GM19452 (cell line): ENCODE measurements around the gene CDC42BPA.
"Not testable (repeated sequence)": the region's sequence is repeated elsewhere in the genome, so short reads cannot be mapped to it uniquely, and the experiment has no call there.

ENCODE experiments used
- ATAC-seq: cut with Tn5 transposase; IDR thresholded peaks from one replicate; pipeline ENCODE4 v1.9.1; 2021; ENCODE audit not compliant: unreplicated experiment

The CDC42BPA gene

GRCh38 chr1:227308367-227309336 lies 9.6 kb downstream of the CDC42BPA start:
- no peak for ATAC-seq

DNA sequence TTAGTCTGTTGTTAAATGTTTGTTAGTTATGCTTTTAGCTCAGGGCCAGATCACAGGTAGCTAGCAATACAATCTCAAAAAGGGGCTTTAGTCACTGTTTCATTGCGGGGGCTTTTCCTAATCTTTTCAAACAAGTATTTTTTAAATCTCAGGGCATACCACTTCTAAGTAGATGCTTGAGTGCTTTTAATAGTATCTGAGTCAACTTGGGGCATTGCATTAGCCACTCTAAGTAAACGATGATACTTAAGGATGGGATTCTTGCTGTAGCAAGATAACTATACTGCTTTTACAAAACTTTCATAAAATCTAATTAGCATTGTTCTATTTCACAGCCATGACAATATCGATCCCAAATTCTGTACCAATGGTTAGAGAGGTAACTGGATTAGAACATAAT lies 11.6 kb downstream of the CDC42BPA start:
- no peak for ATAC-seq

DNA sequence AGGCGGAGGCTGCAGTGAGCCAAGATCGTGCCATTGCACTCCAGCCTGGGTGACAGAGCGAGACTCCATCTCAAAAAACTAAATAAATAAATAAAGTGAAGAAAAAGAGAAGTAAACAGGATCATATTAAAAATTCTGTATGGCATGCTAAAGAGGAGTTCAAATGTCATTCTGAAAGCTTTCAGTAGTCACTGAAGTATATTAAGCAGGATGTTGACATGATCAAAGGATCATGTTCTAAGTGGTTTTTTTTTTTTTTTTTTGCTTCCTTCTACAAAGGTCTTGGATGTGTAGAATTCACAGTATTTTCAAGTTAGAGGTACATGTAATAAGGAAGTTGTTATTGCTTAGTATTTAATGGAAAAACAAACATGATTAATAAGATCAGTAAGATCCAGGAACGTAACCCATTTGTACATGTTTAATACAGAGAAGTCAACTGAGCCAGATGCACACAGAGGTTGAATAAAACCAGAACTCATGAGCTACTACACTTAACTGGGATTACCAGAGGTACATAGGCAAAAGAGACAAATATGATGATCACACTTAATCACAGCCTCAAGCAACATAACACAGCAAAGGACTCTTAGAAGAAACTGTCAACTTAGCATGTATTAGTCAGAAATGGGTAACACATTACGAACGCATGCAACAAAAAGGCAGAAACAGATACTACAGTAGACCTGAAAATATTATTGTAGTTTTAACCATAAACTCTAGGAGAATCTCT lies 12.2 kb downstream of the CDC42BPA start:
- ATAC-seq: no peak

DNA sequence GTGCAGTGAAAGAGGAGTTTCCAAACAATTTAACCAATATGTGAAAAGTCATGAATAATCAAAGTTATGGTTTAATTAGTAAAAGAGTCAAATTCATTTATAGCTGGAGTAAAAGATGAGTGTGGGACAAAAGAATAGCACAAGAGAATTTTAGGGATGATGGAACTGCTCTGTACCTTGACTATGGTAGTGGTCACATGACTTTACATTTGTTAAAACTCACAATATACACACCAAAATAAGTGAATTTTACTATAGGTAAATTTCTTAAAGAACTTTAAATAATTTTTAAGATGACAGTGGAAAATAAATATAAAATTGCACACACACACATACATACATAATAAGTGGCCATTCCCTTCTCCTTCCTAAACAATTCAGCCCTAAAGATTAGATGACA lies 13.6 kb downstream of the CDC42BPA start:
- no peak for ATAC-seq

GRCh38 chr1:227303662-227304061 lies 14.6 kb downstream of the CDC42BPA start:
- no peak for ATAC-seq

GRCh38 chr1:227300682-227301081 lies 17.6 kb downstream of the CDC42BPA start:
- no peak for ATAC-seq

GRCh38 chr1:227299688-227300087 lies 18.6 kb downstream of the CDC42BPA start:
- no peak for ATAC-seq

DNA sequence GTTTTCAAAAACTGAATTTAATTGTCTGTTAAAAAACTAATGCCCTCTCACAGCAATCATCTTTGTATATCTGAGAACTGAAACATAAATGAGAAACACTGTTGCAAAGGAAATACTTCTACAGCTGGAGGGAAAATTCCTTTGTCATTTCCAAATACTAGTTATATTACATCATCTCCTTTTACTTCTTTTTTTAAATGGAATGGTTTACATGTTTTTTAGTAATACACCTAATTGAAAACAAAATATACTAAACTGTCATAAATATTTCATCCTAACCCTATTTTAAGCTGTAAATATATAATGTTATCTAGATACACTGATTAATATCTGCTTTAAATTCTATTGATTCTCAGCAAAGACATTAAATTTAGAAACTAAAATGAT lies 19.1 kb downstream of the CDC42BPA start:
- ATAC-seq: no peak

DNA sequence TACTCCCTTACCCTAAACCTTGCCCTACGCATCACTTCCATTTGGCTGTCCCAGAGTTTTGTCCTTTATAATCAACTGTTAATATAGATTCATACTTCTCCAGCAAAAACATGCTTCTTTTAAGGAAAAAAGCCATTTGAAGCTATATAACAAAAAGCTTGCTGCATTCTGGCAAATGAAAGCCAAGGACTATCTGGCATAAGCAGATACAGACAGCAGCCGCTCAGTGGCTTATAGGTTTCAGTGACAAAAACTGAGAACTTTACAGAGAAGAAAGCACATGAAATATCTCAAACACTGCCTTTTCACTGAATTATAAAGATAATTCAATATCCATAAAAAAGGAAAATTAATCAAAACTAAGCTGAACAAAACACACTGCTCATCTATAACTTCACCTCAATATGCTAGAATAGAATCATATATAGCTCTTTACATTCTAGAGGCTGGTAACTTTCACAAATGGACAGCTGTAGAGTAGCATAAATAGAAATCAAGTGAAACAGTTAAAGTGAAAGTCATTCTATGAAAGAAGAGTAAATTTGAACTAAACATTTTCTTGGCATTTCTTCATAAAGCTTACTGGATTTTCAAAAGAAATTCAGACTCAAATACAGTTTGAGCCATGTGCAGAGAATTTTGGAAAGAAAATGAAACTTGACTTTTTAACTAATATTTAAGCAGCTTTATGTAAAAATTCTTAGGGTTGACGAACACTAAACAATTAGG lies 19.6 kb downstream of the CDC42BPA start:
- ATAC-seq: no peak

DNA sequence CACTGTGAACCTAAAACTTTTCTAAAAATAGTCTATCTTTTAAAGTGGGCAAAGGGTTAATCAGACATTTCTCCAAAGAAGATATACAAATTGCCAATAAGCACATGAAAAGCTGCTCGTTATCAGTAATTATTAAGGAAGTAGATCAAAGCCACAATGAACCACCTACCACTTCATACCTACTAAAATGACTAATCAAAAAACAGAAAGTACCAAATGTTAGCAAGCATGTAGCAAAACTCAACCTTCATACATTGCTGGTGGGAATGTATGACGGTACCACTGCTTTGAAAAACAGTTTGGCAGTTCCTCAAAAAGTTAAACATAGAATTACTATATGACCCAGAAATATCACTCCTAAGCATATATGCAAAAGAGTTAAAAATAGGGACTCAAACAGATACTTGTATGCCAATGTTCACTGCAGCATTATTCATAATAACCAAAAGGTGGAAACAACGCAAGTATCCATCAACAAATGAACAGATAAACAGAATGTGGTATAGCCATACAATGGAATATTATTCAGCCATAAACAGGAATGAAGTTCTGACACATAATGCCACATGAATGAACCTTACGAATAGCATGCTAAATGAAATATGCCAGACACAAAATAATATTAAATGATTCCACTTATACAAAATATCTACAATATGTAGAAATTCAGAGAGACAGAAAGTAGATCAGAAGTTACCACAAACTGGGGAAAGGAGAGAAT lies 21.1 kb downstream of the CDC42BPA start:
- no peak for ATAC-seq

GRCh38 chr1:227295609-227296008 lies 22.7 kb downstream of the CDC42BPA start:
- ATAC-seq: no peak

- no peak for ATAC-seq
Measured at GRCh38 chr1:227285745-227286144, 32.5 kb downstream of the CDC42BPA start.

GRCh38 chr1:227281371-227281770 lies 36.9 kb downstream of the CDC42BPA start:
- ATAC-seq: no peak

GRCh38 chr1:227280836-227281235 lies 37.5 kb downstream of the CDC42BPA start:
- ATAC-seq: no peak

GRCh38 chr1:227276156-227276693 lies 42.1 kb downstream of the CDC42BPA start:
- ATAC-seq: not testable (repeated sequence)

- no peak for ATAC-seq
Measured at GRCh38 chr1:227273557-227273956, 44.7 kb downstream of the CDC42BPA start.

GRCh38 chr1:227272428-227272827 lies 45.9 kb downstream of the CDC42BPA start:
- ATAC-seq: no peak

- no peak for ATAC-seq
Measured at GRCh38 chr1:227270554-227270953, 47.7 kb downstream of the CDC42BPA start.

GRCh38 chr1:227268943-227269342 lies 49.3 kb downstream of the CDC42BPA start:
- ATAC-seq: no peak

DNA sequence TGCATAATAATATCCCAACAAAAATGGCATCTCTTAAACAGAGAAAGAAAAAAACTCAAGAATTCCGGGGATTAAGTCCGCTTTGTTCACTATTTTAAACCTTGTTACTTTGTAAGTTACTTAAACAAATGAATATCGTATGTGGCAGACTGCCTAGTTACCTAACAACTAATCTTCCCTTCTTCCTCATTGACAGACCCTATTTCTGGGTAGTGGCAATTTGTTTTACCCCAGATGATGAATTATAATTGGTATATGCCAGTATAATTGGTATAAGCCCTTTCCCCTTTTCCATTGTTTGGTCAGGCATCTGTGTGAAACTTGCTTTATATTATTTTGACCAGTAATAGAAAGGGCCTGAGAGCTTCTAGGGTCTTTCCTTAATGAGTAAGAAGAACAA lies 52.4 kb downstream of the CDC42BPA start:
- ATAC-seq: no peak
